Endometrial microvascular endothelial cells (primary cell): ENCODE results near the gene HOXB6. TPM values are rescaled to one million over a fixed set of nuclear protein-coding genes. Genes with fewer than 3 reads are reported as not detected.

ENCODE experiments used
- in situ Hi-C: cut with HindIII; loops from 2 replicates; pipeline ENCODE4 v1.10.0; 2017; ENCODE audit warnings: low sequenced_read_pairs, low pct_unique_long_range_greater_than_20kb; ENCODE audit errors: inconsistent ontology term
- total RNA-seq: library from RNA; depleted of rRNA; stranded (reverse); fragments of >200 nt; gene quantifications from one replicate; pipeline ENCODE4 v1.2.3, GENCODE V29; 2015; ENCODE audit errors: inconsistent ontology term

Gene HOXB6
- total RNA-seq, 1 donor from 2014 or later, result 26.3 TPM

DNA sequence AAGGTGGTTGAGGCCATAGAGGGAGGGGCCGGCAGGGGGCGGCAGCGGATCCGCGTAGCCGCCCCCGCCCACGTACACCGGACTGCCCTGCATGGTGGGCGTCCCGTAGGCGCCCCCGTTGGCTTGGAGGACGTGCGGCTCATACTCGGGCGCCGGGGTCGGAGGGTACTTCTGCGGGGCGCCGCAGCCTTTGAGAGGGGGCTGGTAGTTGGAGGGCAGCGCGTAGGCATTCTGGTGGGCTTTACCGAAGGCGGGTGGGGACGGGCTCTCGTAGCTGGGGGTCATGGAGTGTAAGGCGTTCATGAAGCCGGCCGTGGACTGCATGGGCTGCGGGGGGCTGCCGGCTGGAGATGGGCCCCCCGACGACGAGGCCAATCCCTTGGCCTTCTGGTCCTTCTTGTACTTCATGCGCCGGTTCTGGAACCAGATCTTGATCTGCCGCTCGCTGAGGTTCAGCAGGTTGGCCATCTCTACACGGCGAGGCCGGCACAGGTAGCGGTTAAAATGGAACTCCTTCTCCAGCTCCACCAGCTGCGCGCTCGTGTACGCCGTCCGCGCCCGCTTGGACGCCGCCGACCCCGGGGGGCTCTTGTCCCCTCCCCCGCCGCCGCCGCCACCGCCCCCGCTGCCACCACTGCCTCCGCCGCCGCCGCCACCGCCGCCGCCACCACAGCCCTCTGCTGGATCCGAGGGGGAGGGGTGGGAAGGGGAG lies 54.1 kb downstream of the HOXB6 start:
- in situ Hi-C loops, result no loop called here

GRCh38 chr17:48549914-48550501 lies 54.8 kb downstream of the HOXB6 start:
- in situ Hi-C loops, result no loop called here

DNA sequence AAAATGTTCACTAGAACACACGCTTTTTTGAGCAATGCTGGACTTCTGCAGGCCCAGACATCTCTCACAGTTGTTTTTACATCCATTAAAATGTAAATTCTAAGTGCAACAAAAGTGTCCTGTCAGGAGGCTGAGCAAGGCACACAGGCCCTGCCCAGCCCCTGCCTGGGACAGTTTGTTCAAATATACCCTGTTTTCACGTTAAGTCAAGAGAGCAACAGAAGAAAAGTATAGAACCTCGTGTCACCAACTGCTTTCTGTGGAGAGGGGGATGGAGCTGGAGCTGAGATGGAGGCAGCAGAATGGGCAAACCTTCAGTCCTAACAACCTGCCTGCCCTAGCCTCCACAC lies 55.5 kb downstream of the HOXB6 start:
- in situ Hi-C loops, result no loop called here

DNA sequence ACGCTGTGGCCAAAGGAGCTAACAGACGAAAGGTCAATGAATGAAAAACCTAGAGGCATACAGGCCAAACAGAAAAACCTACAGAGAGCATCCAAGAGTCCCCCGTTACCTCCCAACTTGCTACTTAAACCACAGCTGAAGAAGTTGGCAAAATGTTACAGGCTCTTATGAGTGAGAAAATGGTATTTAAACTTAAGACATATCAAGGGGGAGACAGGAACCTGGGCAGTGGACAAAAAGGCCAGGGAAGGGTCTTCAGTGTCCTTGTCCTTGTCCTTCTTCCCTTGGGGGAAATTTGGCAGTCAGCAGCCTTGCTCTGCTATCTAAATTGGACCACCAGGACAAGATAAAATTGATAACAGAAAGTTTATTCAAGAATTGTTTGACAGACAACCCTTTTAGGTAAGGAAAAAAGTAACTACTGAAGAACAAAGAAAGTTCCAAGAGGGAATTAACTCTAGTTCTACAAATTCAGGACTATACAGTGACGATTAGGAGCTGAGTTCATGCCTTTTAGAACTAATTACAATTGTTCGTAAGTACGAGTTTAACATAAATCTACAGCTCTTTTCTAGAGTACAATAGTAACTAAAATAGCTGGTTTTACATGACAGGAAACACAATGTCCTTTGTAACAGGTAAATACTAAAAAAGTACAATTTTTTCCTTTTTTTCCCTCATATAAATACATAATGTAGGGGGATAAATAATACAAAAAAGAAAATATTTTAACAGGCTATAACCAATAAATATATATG lies 56.1 kb downstream of the HOXB6 start:
- in situ Hi-C loops, result no loop called here

GRCh38 chr17:48547808-48548522 lies 56.8 kb downstream of the HOXB6 start:
- in situ Hi-C loops, result no loop called here

- in situ Hi-C loops, result no loop called here
These were observed 57.6 kb downstream of the HOXB6 start for GRCh38 chr17:48546924-48547807.

GRCh38 chr17:48546137-48546923 lies 58.5 kb downstream of the HOXB6 start:
- in situ Hi-C loops, result no loop called here

Other genes with a start within 250 kb of the HOXB6 start
- not detected for gene SKAP1, start 174.8 kb downstream of the HOXB6 start, total RNA-seq
- gene HOXB1, start 74.0 kb downstream of the HOXB6 start, total RNA-seq, result not detected
- 10.5 TPM for gene HOXB2, start 59.9 kb downstream of the HOXB6 start, total RNA-seq
- 1.9 TPM for gene HOXB4, start 26.6 kb downstream of the HOXB6 start, total RNA-seq
- gene HOXB3, start 14.7 kb downstream of the HOXB6 start, total RNA-seq, result 5.7 TPM
- gene HOXB5, start 11.2 kb downstream of the HOXB6 start, total RNA-seq, result 1.2 TPM
- 28.6 TPM for gene HOXB7, start 6.0 kb upstream of the HOXB6 start, total RNA-seq
- 22.5 TPM for gene HOXB8, start 10.3 kb upstream of the HOXB6 start, total RNA-seq
- gene HOXB9, start 21.4 kb upstream of the HOXB6 start, total RNA-seq, result 6.8 TPM
- not detected for gene PRAC1, start 117.5 kb upstream of the HOXB6 start, total RNA-seq
- gene PRAC2, start 118.2 kb upstream of the HOXB6 start, total RNA-seq, result not detected
- not detected for gene HOXB13, start 123.8 kb upstream of the HOXB6 start, total RNA-seq
- not detected for gene TTLL6, start 212.2 kb upstream of the HOXB6 start, total RNA-seq
- gene CALCOCO2, start 226.0 kb upstream of the HOXB6 start, total RNA-seq, result 42.0 TPM